ENCODE measurements around the gene PTCD2.
"Not testable (repeated sequence)": the region's sequence is repeated elsewhere in the genome, so short reads cannot be mapped to it uniquely, and the experiment has no call there.

PTCD2 gene

DNA sequence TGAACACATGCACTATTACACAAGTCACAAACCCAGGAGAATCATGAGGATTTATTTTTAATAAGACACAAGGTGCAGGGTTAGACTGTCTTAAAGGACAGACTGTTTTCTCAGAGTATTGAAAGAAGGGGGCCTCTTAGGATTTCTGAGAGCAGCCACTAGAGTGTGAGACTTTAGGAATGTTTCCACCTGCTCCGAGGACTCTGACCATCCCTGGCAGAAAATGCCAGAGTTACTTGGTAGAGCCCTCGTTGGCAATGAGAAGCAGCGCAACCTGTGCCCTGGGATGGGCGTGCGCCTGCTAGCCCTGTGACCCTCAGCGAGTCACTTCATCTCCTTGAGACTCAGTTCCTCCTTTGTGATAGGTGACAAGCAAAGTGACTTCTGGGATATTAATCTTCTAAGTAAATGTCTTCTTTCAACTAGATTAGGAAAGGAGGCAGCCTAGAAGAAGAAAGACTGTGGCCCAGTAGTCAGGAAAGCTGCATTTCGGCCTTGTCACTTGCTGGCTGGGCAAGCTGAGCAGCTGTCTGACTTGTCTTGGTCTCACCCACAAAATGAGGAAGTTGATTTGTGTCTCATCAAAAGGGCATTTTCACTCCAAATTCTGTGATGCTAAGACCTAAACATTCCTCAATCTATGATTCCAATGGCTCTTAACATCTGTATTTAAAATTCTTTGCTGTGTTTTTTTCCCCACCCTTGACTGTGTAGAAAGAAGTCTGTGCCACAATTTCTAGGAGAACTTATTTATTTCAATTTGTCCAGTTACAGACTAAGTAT is 60.5 kb downstream of the PTCD2 start:
- no peak for DNase-seq (ENCODE audit: low spot score)

DNA sequence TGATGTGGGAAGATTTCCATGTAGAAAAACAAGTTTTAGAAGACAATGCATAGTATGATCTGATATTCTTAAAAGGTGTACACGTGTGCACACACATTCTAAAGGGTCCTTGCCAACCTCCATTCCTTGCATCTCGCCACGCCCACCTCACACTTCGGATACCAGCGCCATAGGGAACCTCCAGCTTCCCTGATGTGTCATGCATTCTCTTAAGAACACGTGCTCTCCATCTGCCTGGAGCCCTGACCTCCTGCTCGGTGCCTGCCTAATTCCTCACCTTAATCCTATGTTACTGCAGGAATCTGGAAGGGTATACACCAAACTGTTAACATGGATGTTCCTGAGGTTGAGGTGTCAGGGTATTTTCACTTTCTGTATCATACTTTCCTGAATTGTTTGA is 63.1 kb downstream of the PTCD2 start:
- no peak for DNase-seq (ENCODE audit: low spot score)

DNA sequence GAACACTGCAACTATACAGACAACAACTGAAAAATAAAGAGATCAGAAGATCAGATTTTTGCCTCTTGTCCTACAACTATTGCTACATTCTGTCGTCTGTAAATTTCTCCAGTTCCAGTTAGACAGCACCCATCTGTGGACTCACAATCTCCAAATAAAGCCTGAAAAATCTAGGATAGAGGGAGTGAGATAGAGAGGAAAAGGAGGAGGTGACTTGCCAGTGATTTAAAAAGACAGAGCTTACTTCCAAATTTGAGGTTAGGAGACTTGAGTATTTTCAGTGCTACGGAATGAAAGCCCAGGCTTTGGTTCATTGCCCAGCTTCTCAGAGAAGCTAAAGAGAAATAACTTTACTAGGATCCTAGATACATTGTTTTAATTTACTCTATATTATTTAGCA is 63.6 kb downstream of the PTCD2 start:
- no peak for DNase-seq (ENCODE audit: low spot score)

DNA sequence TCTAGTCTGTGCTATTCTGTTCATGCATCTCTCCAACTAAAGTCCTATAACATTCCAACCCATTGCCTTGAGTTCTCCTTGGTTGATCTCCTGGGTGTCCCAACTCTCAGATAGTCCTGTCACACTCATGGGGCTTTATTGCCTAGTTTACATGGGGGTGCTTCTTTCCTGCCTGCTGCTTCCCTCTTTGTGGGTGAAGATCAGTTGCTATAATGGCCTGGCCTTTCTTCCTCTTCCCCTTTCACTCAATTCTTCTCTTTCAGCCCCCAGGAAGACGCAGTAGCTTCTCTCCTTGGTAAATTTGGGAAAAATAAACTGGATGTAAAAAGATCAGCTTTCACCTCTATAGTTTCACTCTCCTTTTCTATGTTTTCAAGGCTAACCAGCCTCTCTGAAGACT is 66.5 kb downstream of the PTCD2 start:
- no peak for DNase-seq (ENCODE audit: low spot score)

DNA sequence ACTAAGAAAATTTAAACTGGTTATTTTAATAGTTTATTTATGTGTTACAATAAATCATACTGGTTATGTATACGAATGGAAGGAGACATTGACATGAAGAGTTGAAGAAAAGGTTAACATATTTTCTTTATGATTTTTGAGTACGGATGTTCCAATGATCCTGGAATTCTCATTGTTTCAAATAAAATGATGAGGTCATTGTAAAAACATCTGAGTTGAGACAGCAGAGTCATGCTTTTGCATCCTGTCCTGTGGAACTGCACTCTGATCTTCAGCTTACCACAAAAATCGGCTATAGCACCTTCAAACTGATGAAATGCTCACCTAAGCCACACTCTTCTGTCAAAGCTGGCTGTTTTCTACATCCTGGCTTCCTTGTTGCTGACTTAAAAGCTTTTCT is 67.8 kb downstream of the PTCD2 start:
- no peak for DNase-seq (ENCODE audit: low spot score)

DNA sequence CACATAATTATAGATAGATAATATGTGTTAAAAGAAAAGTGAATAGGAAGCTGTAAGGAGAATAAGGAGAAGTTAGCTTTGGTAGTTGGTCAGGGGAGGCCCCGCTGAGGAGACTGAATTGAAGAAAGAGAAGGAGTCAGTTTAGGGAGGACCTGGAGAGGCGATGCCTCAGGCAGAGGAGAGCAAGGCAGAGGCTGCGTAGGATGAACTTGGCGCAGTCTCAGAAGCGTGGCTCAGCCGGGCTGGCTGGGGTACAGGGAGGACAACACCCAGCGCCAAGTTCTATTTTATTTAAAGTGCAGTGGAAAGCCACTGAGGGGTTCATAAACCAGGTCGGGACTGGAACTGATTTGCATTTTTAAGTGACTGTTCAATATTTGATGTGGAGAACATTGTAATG is 68.5 kb downstream of the PTCD2 start:
- DNase-seq (ENCODE audit: low spot score): no peak

DNA sequence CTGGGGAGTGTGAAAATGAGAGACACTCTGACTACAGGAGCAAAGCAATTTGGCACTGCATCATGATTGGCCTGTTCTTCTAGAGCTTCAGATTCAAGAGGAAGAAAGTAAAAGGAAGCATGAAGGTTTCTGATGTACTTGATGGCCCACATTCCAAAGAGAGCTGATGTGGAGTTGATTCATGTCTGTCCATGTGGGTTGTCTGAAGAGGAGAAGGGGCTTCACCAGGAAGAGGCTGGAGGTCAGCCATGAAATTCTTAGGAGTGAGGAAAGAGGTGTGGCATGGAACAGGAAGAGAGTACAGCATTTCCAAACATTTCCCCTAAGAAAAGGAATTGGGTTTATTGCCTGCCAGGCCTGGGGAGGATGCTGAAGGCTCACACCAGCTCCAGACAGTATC is 70.7 kb downstream of the PTCD2 start:
- DNase-seq (ENCODE audit: low spot score): no peak

DNA sequence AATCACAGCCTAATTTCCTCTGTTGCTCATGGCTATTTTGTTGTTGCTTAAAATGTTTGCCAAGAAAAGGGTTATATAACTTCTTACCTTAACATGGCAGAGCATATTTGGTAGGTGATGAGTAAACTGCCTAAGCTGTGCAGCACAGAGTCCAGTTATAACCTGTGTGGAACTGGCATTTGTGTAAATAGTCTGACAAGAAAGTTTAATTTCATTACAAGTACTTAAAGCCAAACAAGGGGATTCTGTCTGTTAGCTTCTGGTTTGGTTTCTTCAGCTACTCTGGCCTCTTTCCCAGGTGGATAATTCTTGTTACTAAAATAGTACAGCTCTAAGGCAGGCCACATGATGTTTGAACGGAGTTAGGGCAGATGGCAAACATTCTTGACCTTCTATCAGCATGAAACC is 72.2 kb downstream of the PTCD2 start:
- DNase-seq (ENCODE audit: low spot score): peak; percentile 17

DNA sequence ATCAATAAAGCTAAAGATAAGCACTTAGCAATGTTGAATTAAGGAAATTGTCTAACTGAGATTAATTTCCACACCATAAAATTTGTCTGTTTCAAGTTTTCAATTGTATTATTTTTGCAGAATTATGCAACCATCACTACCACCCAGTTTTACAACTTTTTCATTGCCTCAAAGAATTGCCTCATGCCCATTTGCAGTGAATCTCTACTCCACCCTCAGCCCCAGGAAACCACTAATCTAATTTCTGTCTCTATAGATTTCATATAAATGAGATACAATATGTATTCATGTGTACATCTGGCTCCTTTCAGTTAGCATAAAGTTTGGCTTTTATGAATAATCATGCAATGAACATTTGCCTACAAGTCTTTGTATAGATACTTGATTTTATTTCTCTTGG is 72.9 kb downstream of the PTCD2 start:
- DNase-seq (ENCODE audit: low spot score): no peak

DNA sequence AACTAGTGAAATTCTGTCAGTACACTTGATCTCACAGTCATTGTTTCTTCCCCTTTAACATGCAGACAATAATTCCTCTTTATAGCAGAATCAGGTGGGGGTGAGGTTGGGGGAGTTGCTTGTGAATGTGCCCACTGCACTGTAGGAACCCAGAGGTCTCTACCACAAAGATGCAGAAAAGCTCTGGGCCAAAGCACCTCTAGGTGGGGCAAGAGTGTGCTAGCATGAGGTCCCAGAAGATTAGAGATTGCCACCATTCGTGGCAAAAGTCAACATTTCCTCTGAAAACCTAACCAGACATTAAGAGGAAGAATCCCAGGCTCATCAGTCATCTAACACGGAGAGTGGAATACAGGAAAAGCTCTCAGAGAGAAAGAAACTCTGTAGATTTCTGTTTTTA is 74.5 kb downstream of the PTCD2 start:
- DNase-seq (ENCODE audit: low spot score): no peak

DNA sequence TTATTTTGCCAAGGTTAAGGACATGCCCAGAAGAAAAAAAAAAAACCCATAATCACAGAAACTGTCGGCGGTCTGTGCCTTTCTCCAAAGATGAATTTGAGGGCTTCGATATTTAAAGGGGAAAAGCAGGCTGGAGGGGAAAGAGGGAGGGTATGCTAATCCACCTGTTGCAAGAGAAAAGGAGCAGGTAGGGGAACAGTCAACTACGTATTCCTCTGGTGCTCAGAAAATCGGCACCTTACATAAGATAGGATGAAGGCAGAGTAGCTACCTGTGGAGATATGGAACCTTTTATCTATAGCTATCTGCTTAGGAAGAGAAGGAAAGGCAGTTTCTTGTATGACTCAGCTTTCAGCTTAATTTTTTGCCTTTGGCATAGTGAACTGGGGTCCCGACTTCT is 77.7 kb downstream of the PTCD2 start:
- no peak for DNase-seq (ENCODE audit: low spot score)

DNA sequence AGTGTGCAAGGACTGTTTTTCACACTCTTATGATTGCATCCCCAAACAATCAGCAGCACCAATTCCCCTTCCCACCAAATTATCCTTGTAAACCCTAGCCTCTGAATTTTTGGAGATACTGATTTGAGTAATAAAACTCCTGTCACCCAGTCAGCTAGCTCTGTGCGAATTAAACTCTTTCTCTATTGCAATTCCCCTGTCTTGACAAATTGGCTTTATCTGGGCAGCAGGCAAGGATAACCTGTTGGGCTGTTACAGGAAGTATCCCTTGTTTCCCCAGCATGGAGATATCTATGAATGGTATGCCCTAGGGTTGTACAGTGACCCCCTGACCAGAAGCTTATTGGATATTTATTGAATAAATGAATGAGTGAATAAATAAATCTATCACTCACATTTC is 80.8 kb downstream of the PTCD2 start:
- DNase-seq (ENCODE audit: low spot score): no peak

DNA sequence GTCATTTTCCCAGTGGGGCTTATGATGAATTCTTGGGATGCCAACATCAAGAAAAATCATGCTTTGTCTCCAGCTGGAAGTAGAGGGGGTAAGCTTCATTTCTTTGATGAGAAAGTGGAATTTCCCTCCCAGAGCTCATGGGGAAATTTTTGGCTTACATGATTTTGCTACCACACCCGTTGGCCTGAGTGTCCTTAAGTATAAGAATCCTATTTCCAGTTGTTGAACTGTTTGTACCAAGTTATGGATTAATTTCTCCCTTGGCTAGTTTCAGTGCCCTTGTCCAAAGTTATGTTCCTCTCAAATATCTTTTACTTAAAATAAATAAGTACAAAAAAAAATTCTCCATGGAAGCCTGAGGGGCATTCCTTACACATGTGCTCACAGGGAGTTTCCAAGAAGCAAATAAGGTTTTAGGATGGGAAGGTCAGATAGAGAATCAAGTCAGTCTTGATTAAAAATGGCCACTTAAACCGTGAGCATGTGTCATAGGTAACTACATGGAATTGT is 82.3 kb downstream of the PTCD2 start:
- DNase-seq (ENCODE audit: low spot score): no peak

DNA sequence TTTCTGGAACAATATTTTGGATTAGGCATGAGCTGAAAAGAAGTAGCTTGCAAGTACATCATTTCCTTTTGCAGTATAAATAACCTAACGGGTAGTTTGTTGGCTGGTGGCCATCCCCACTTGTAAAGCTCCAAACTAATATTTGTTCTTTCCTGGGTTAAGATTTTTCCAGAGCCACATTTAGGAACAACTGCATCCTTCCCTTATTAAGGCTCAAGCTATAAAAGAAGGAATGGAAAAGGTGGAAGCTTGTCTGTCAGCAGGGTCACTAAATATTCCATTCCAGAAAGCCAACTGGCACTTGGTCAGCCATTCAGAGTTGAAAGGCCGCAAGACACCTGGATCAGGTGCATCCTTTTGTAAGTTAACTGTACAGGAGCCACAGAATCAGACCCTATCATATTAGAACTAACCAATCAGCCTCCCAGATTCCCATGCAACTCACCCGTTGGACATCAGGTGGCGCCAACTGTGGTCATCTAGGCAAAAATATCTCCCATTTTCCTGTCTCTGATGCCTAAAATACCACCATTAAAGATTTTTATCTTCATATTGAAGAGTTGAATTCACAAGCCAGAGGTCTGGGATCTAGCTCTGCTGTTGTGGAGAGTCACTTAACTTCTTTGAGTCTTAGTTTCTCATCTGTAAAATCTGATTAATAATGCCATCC is 82.9 kb downstream of the PTCD2 start:
- no peak for DNase-seq (ENCODE audit: low spot score)

DNA sequence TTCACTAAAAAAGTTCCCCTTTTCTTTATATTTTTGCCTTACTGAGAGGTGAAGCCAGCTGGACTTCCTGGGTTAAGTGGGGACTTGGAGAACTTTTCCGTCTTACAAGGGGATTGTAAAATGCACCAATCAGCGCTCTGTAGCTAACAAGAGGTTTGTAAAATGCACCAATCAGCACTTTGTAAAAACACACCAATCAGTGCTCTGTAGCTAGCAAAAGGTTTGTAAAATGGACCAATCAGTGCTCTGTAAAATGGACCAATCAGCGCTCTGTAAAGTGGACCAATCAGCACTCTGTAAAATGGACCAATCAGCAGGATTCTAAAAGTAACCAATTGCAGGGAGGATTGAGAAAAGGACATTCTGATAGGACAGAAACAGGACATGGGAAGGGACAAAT is 84.6 kb downstream of the PTCD2 start:
- not testable (repeated sequence) for DNase-seq (ENCODE audit: low spot score)

DNA sequence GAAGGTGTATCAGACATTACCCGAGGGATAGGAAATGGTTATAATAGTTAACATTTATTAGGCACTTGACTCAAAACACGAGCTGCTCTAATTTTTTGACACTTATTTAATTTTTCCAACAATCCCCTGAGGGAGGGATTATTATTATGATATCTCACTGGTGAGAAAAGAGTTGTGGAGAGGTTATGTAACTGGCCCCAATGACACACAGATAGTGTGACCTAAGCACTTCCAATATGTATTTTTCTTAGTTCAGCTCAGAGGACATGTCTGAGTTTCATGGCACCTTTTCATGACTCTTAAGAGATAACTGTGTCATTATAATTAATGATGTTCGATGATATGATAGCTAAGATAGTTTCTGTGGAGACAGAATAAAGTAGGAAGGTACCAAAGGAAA is 86.9 kb downstream of the PTCD2 start:
- no peak for DNase-seq (ENCODE audit: low spot score)

DNA sequence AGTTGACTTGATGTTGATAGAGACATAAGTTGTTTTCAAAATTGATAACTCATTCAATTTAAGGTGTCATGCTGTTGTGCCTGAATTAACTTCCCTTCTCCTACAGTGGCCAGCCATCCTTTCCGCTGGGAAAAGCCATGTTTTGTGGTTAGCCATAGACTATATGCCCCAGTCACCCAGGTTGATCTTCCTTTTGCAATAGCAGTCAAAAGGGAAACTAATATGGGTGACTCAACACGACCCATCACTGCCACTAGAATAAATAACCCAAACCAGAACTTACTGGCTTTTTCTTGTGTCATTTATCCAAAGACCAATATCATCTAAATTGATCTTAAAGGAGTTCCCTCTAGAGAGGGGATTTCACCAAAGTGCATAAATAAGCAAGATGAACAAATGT is 87.4 kb downstream of the PTCD2 start:
- DNase-seq (ENCODE audit: low spot score): no peak

DNA sequence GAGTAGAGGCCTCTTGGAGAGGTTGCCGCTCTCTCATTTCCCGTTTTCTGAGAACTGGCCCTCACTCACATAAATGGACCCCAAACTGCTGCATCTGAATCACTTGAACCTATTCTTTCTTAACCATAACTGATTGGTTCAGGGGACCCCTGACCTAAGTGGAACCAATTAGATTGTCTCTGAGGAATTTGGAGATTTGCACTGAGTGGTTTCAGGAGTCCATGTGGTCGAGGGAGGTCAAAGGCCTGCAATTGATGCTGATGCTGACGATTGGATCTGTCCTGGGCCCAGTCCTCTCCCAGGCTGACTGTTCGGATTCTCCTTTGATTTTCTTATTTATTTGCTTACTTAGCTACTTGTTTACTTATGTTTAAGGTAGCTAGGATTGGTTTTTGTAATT is 88.0 kb downstream of the PTCD2 start:
- no peak for DNase-seq (ENCODE audit: low spot score)

DNA sequence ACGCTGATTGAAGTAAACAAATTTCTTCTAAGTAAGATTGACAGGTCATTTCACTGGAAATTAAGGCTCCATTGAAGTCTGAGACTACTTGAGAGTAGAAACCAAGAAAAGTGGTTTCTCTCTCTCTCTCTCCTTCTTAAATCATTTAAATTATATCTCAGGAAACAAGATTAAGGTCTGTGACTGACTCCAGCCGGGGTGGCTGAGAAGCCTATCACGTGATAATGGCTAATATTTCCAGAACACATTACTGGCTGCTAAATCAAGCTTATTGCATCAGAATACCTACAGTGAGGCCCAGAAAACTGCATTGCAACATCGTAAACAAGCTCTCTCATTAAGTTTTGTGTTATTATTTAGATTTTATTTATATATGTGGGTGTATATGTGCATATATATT is 88.4 kb downstream of the PTCD2 start:
- no peak for DNase-seq (ENCODE audit: low spot score)

DNA sequence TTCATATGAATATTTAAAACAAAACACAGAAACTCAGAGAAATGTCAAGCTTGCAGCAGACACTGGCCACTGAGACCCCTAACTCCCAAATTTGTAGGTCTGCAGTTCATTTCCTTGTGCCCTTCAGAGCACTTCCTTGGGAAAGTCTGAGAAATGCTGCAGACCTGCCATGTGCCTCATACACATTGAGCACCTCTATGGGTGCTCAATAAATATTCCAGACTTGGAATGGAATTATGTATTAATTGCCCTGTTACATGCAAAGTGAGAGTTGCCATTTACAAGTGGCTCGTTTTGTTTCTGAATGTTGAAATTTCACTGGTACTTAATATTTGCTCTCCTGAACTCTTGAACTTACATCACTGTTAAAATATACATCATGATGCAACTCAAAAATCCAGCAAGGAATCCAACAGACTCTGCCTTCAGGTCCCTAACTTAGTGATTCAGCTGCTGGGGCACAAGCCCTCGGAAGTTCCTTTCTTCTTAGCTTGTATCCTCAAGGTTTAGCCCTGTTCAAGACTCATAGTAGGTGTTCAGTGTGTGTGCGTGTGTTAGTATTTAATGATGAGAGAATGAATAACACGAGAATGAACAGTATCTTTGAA is 90.6 kb downstream of the PTCD2 start:
- no peak for DNase-seq (ENCODE audit: low spot score)

DNA sequence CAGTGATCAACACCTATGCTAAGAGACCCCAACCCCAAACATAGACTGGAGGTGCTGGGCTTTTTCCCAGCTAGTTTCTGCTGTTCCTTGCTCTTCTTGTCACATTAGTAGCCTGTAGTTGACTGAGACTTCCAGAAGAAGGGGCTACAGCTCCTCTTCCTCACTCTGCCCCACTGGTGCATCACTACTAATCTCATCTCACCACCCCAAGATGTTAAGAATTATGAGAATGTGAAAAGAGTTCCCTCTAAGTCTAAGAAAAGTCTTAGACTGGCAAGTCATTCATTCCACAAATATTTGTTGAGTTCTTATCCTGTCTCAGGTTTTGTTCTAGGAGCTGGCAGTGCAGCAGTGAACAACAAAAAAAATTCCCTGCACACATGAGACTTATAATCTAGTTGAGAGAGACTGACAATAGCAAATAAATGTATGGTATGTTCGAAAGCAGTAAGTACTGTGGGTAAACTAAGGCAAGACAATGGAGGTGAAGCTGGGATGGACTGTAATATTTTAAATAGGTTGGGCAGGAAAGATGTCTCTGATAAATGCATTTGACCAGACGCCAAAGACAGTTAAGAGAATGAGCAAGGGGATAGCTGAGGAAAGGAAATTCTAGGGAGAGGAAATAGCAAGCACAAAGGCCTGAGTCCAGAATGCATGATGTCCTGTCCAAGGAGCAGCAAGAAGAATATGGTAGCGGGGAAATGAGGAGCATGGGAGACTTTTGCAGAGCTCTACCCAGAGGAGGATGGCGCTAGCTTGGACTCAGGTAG is 92.3 kb downstream of the PTCD2 start:
- no peak for DNase-seq (ENCODE audit: low spot score)

DNA sequence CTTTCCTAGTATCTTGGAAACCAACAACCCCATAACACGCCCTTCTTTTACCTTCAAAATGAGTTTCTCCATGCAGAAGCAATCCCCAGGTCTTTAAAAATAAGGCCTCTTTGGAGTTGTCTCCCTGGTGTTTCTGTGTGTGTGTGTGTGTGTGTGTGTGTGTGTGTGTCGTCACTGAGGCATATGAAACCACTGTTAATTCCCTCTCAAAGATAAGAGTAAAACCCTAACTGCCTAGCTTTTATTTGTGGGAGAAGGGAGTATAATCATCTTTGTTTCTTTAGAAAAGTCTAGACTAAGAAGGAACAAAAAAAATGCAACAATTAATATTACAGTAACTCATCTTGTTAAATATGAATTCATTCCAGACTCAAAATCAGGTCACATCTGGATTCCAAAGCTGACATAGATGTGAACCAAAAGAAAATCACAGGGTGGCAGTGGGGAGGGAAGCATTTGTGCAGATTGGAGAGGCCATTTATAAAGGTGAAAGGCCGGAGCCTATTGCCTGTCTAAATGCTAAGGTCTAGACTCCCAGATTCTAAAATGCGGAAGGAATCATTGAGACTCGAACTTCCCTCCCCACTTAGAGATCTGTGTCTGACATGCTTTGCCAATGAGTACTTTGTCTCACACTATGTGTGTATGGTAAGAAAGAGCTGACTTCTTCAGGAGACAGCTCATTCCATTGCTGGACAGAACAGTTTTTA is 95.6 kb downstream of the PTCD2 start:
- no peak for DNase-seq (ENCODE audit: low spot score)
